DND-41 (cell line): ENCODE results near the gene ZSCAN10.

Experiments used
- CTCF ChIP-seq: IDR thresholded peaks from 2 replicates; pipeline ENCODE4 v1.5.1; 2012; ENCODE audit warnings: borderline replicate concordance, low read length, moderate library complexity, mild to moderate bottlenecking; ENCODE audit not compliant: poor library complexity, severe bottlenecking; ENCODE audit errors: extremely low read depth
- EZH2 ChIP-seq: IDR thresholded peaks from 3 replicates; pipeline ENCODE4 v1.6.1; 2012; ENCODE audit warnings: borderline replicate concordance, low read depth, mild to moderate bottlenecking, moderate library complexity, low read length, inconsistent platforms; ENCODE audit not compliant: severe bottlenecking

GRCh38 chr16:3118204-3118790, 19.2 kb upstream of the ZSCAN10 start:
- TF ChIP-seq CTCF (no peak), EZH2 (no peak)
